GM21390 (cell line): ENCODE results near the gene PLD5.

Experiments used
- ATAC-seq: cut with Tn5 transposase; IDR thresholded peaks from one replicate; pipeline ENCODE4 v1.9.1; 2021; ENCODE audit not compliant: unreplicated experiment

Gene PLD5

GRCh38 chr1:242081446-242081845 is 443.1 kb downstream of the PLD5 start:
- ATAC-seq, result no peak

GRCh38 chr1:242065813-242066212 is 458.7 kb downstream of the PLD5 start:
- ATAC-seq, result no peak

- no peak for ATAC-seq
Observed at GRCh38 chr1:242062271-242062670, 462.2 kb downstream of the PLD5 start.

- no peak for ATAC-seq
Observed at GRCh38 chr1:242059976-242060375, 464.5 kb downstream of the PLD5 start.

GRCh38 chr1:242058582-242058981 is 465.9 kb downstream of the PLD5 start:
- peak; percentile 87 for ATAC-seq

GRCh38 chr1:242058181-242058580 is 466.3 kb downstream of the PLD5 start:
- peak; percentile 8 for ATAC-seq

GRCh38 chr1:242057745-242058115 is 466.8 kb downstream of the PLD5 start:
- ATAC-seq, result no peak

GRCh38 chr1:242056988-242057744 is 467.3 kb downstream of the PLD5 start:
- no peak for ATAC-seq

GRCh38 chr1:242055749-242056320 is 468.7 kb downstream of the PLD5 start:
- ATAC-seq, result no peak

- no peak for ATAC-seq
Observed at GRCh38 chr1:242043165-242043564, 481.3 kb downstream of the PLD5 start.

GRCh38 chr1:242034392-242034791 is 490.1 kb downstream of the PLD5 start:
- ATAC-seq, result no peak

GRCh38 chr1:242033447-242033846 is 491.1 kb downstream of the PLD5 start:
- ATAC-seq, result no peak
